WI38 (cell line): Measurements from ENCODE around the gene UBE4B.

Source experiments
- H3K4me3 ChIP-seq: 2 replicates; pipeline ENCODE4 v1.5.1; 2011; ENCODE audit warnings: low read depth, mild to moderate bottlenecking, control low read depth, low read length
- CTCF ChIP-seq: IDR thresholded peaks from 2 replicates; pipeline ENCODE4 v1.5.1; 2012; ENCODE audit warnings: low read depth, mild to moderate bottlenecking, control low read depth, low read length

The UBE4B gene

GRCh38 chr1:10056599-10056987 is 23.8 kb downstream of the UBE4B start:
- H3K4me3 ChIP-seq, result no peak overlapping the region
- no peak for TF ChIP-seq CTCF

GRCh38 chr1:10057343-10057742 is 24.6 kb downstream of the UBE4B start:
- no peak overlapping the region for H3K4me3 ChIP-seq
- no peak for TF ChIP-seq CTCF

GRCh38 chr1:10057796-10058195 is 25.0 kb downstream of the UBE4B start:
- no peak overlapping the region for H3K4me3 ChIP-seq
- no peak for TF ChIP-seq CTCF

- no peak for TF ChIP-seq CTCF
- no peak overlapping the region for H3K4me3 ChIP-seq
These were observed 26.6 kb downstream of the UBE4B start for GRCh38 chr1:10059342-10059718.

- no peak for TF ChIP-seq CTCF
- H3K4me3 ChIP-seq, result no peak overlapping the region
These were observed 27.7 kb downstream of the UBE4B start for GRCh38 chr1:10060311-10061100.

- H3K4me3 ChIP-seq, result no peak overlapping the region
- no peak for TF ChIP-seq CTCF
These were observed 28.5 kb downstream of the UBE4B start for GRCh38 chr1:10061276-10061675.

GRCh38 chr1:10063878-10064277 is 31.1 kb downstream of the UBE4B start:
- TF ChIP-seq CTCF, result no peak

More at GRCh38 chr1:10063878-10064277, 31.1 kb downstream of the UBE4B start:
- no peak overlapping the region for H3K4me3 ChIP-seq
